Fibroblast of the conjunctiva (primary cell): ENCODE results near the gene SIGLECL1.

Experiments
- DNase-seq: peaks from one replicate; pipeline ENCODE4 v3.0.0-alpha.2; 2010; ENCODE audit warnings: low read depth

SIGLECL1 gene

DNA sequence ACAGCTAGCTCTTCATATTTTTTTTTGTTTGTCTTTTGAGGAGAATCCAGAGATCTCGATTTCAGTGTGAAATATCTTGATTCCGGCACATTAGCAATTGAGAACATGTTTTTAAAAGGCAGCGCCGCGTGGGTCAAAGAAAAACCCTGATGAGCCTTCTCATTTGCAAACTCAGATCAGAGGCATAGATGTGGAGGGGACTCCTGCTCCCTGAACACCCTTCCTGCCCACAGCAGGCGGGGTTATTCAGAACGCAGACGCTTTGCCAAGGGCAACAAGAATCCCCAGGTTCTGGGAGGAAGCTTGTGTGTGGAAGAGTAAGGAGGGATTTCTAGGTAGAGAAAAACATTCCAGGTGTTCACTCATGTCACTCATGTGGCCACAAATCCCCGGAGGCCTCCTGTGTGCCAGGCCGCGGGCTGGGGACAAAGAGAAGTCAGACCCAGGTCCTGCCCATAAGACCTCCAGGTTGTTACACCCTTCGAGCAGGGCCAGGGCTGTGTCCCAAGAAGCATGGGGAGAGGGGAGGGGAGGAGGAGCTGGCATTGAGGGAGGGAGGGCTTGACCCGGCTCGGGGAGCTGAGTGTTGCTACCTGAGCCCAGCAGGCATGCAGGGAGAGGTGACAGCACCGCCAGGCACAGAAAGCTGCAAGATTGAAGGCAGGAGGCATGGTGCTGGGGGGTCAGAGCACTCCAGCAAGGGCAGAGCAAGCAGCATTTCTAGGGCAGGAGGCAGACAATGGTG, 44.7 kb downstream of the SIGLECL1 start:
- no peak for DNase-seq

DNA sequence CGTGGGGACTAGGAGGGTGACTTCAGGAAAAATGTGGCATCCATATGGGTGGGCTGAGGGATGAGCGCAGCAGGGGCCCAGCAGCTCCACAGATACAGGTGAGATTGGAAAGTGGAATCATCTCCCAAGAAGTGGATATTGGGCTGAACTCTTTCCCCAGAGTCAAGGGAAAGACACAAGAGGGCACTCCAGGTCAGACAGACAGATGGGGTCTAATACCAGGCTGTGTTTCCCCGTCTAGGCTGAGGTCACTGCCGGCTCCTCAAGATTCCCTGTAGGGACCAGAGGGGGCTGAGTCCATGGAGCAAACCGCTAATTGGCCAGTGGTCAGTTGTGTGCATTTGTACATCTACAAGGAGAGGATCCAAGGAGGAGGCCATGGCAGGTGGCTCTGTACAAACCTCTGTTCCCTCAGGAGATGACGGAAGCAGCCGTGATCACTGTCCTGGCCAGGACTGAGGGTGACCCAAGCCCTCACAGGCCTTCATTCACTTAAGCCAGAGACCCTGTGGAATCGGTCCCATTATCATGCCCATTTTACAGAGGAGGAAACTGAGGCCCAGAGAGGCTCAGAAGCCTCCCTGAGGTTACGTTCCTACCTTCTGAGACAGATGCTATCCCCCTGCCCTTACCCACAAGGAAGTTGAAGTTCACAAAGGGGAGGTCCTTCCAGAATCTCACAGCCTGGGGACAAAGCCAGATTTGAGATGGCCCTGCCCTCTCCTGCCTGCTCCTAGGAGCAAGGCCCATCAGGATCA, 45.6 kb downstream of the SIGLECL1 start:
- DNase-seq, result no peak

DNA sequence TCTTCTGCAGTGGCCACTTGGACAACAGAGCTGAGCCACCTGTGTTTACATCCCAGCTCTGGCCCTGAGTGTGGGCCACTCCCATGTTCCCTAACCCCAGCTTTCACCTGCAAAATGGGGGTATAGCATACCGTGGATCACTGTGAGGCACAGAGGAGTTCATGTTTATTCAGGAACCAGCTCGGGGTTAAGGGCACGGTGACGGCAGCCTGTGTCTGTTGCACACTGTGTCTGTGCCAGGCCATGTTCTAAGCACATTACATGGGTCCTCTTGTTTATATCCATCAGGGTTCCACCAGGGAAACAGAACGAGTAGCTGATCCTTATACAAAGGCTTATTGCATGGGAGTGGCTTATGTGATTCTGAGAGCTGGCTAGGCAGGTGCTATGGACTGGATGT, 46.5 kb downstream of the SIGLECL1 start:
- DNase-seq, result no peak

DNA sequence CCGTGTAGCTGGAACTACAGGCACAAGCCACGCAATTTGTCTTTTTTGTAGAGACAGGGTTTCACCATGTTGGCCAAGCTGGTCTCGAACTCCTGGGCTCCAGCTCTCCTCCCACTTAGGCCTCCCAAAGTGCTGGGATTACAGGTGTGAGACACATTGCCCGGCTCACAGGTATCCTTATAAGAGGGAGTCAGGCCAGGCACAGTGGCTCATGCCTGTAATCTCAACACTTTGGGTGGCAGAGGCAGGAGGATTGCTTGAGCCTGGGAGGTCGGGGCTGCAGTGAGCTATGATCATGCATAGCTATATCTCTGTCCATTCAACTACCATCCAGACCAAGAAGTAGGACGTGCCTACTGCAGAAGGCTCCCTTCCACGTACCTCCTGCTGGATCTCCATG, 50.4 kb downstream of the SIGLECL1 start:
- no peak for DNase-seq

DNA sequence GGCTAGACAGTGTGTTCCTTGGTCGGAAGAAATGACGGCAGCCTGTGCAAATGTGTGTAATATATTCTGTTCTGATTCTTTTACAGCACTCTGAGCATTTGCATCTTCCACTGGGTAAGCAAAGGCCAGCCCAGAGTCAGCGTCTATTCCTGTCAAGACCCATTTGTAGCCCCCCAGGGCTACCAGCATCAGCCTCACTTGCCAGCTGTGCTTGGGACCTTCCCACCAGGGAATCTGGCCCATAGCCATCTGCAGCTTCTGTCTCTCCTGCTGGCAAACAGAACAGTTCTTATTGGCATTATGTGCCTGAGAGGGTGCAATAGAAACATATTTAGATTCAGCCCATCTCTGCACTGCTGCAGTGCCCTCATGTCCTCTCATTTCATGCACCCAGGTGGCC, 54.6 kb downstream of the SIGLECL1 start:
- DNase-seq, result no peak

DNA sequence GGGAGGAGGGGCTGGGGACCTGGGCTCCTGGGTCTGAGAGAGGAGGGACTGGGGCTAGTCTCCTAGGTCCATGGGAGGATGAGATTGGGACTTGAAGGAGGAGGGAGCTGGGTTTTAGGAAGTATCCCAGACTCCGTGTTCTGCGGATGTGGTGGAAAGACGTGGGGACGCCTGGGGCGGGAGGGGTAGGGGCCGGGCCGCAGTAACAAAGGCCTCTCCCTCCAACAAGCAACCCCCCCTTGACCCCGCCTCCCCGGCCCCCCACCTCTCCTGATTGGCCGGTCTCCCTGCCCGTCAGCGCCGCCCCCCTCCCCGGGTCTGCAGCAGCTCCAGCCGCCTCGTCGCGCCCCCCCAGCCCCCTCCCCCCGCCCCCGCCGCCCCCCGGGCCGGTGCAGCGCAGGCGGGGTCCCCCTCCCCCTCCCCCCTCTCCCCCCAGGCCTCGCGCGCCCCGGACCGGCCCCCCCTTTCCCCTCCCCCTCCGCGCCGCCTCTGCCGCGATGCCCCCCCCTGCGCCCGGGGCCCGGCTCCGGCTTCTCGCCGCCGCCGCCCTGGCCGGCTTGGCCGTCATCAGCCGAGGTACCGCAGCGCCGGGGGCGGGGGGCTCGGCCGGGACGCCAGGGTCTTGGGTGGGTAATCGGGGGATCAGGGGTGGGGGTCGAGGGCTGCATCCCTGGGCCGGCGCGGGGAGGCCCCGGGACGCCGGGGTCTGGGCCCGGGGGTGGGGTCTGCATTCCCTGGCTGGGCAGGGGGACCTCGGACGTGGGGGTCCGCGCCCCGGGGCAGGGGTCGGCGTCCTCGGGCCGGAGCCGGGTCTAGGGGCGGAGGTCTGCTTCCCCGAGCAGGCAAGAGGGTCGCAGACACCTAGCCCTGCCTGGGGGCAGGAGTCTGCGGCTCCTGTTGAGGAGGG, 60.7 kb downstream of the SIGLECL1 start, which contains the start of gene IGLON5:
IGLON5 (plus strand) TSS at position 294 of the 907 bp plus-strand sequence; CDS start at position 498, 204 bp downstream.
- DNase-seq, result no peak

DNA sequence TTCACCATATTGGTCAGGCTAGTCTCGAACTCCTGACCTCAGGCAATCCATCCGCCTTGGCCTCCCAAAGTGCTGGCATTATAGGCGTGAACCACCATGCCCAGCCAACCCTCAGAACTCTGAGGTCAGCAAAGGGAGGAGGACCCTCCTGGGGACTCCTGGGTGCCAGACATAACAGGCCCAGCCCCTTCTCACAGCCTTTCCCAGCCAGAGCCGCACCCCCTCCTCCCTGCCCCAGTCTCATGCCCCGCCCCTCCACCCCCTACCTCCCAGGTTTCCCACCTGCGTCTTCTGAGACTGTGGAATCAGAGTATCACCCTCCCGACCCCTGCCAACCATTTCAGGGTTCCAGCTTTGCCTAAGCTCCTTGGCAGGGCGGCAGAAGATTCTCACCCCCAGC, 65.8 kb downstream of the SIGLECL1 start:
- no peak for DNase-seq

DNA sequence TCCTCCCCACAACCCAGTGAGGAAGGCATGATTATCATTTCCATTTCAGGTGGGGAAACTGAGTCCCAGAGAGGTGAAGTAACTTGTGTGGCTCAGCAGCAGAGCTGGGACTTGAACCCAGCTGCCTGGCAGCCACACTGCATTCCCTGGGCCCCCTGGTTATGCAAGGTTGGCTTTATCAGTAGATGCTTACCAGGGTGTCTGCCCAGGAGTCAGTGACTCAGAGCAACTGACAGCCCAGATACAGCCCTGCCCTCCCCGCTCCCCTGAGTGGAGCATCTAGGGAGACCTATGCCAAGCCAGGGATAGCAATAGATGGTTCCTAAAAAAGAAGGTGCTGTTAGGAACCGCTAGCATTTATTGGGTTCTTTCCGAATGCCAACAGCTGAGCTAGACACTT, 66.5 kb downstream of the SIGLECL1 start:
- DNase-seq, result no peak

DNA sequence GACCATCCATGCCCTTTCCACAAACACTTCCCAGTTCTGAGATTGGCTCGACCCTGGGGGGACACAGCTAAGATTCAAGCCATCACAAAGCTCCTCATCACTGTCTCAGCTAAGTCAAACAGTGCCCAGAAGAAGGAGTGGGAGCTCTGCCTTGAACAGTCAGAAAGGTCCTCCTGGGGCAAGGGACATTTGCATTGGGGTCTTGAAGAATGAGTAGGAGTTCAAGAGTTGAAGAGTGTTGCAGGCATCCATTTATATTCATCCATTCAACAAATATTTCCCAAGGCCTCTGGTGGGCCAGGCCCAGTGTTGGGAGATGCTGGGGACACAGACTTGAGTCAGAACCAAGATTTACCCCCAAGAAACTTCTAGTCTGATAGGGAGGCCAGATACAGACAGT, 67.1 kb downstream of the SIGLECL1 start:
- no peak for DNase-seq
